NCI-H510A (cell line): ENCODE data around the gene SH3D21.

Experiments
- DNase-seq: peaks from one replicate; lab custom pipeline; 2025; lab: John Stamatoyannopoulos, UW

The SH3D21 gene

DNA sequence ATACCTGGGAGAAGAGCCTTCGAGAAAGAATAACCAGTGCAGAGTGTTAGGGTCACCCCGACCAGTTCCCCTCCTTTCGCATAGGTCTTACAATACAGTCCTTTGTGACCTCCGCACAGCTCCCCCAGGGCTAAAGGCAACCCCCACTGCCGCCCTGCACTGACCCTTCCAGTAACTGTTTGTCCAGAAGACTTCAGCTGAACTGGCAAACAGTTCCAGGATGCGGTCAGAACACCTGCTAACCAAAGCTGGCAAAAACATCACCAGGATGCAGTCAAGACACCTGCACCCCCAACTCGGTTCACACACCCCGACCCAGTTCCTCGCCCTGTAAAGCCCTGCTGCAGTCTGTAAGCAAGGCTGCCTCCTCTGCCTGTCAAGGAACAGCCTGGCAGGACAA, 23.6 kb downstream of the SH3D21 start:
- no peak for DNase-seq

DNA sequence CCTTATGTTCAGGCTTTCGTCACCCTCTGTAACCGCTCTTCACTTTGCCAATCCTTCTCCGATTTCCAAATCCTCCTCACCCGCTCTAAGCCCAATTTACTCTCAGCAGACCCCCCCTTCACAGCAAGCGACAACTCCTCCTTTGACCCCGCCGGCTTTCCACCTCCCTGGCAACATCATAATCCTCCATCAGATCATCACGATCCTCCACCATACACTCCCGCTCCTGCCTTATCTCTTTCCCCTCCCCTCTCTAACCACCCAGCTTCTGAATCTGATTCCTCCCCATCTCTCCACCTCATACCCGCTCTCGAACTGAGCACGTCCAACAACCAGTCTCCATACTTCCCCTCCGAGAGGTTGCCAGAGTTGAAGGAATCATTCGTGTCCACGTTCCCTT, 24.8 kb downstream of the SH3D21 start:
- no peak for DNase-seq

DNA sequence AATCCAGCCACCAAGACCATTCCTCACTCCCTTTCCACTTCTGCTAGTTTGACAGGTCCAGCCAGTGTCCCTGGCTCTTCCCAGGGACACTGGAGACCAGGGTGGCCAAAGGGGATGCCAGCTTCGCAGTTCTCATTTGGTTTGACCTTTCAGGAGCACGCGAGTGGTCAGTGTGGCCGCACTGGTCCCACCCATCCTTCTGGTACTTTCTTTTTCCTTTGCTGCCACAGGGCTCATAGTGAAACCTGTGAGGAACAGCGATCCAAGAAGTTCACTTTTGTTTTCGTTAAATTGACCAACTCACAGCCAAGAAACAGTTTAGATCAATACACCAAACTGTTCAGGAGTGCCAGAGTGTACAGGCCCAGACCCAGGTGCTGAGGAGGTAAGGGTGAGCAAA, 31.7 kb downstream of the SH3D21 start:
- DNase-seq, result no peak

DNA sequence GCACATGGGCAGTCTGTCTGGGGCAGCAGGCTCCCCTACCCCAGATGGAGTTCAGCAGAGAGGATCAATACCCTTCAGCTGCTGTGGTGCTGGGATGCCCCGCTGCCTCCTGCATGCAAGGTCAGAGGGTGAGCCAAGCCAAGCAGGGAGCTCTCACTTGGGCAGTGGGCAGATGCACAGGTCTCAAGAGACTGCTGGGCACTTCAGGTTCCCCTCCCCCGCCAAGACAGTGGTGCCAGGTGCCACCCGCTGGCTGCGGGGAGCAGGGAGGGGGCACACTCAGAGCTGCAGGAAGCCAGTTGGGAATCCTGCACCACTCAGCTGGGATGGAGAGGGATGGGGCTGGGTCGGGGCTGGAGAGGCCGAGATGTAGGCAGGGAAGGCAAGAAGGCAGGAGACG, 33.0 kb downstream of the SH3D21 start:
- peak; percentile 18 for DNase-seq

GRCh38 chr1:36339615-36340014, 33.4 kb downstream of the SH3D21 start:
- no peak for DNase-seq

DNA sequence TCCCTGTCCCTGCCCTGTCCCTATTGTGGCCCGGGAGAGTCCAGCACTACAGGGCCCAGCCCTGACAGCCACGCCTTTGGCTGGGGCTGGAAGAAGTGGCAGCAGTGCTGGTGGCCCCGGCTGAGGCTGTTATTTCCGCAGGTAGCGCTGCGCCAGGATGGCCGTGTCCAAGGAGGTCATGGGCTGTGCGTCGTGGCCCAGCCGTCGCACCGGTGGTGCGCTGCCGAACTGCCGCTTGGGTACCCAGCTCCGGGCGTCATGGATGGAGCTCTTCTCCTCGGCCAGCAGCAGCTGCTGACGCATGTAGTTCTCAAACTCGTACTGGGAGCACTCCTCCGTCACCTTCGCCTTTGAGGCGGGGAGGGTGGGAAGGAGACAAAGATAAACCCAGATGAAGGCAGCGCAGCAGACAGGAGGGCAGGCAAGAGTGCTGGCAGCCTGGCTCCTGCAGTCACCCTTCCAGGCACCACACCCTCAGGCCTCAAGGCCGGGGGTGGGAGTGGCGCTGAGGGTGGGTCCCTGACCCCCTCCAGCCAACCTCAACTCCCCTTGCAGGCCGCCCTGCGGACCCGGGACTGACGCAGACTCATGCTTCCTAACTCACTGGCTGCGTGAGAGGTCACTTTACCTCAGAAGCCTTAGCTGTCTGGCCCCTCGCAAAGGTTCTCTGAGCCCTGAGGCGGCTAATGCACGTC, 35.6 kb downstream of the SH3D21 start:
- no peak for DNase-seq

DNA sequence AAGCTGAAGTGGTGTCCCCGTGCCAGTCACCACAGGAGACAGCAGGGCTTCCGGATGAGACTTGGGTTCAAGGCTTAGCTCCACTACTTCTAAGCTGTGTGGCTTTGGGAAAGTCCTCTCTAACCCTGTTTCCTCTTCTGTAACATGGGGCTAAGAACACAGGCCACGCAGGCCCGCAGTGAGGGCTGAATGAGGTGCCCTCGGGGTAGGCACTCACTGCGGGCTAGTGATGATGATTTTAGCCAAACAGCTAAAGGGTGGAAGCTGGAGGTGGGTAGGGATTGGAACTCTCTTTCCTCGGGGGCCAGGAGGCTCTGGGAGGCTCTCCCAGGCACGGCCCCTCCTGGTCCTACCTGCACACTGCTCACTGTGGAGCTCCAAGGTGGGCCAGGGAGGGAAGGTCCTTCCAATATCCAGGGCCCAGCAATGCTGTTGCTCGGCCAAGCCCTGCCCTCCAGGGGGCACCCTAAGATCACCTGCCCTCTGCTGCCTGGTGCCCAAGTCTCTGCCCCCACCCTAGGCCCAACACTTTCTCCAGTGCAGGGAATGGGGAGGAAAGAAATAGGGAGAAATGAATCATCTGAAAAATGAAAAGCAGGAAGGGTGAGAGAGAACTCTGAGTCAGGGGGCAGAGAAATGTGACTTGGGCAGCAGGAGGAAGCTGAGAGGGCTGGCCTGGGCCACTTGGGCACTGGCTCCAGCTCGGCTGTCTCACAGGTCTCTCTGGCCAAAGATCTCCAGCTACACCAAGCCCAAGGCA, 36.4 kb downstream of the SH3D21 start:
- peak; percentile 20 for DNase-seq

GRCh38 chr1:36343651-36344394, 37.7 kb downstream of the SH3D21 start:
- no peak for DNase-seq

DNA sequence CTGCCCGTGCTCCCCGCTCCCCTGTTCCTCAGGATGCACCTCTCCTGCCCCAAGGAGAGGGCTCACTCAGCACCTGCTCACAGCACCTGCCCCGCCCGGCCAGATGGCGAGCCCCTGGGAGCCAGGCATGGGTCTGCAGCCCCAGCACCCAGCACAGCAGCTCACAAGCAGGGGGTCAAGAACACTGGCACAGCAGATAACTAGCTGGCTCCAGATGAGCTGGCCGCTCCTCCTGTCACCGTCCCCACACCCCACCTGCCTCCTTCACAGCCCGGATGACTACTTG, 38.2 kb downstream of the SH3D21 start:
- DNase-seq, result no peak

DNA sequence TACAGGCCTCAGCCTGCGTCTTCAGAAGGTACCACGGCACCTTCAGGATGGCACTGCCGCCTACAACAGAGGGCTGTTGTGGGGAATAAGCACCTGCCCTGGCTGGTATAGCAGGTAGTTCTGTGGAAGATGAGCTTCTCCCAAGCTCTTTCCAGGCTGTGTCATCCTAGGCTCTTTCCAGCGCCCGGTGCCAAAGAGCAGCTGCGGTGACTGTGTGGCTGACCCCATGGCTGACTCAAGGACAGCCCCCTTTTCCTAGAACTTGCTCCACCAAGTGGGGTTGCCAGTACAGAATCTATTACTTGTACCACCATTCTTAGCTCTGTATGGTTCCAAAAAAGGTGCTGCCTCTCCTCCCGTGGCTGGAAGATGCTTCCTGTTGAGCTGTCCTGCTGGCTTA, 39.2 kb downstream of the SH3D21 start:
- no peak for DNase-seq

DNA sequence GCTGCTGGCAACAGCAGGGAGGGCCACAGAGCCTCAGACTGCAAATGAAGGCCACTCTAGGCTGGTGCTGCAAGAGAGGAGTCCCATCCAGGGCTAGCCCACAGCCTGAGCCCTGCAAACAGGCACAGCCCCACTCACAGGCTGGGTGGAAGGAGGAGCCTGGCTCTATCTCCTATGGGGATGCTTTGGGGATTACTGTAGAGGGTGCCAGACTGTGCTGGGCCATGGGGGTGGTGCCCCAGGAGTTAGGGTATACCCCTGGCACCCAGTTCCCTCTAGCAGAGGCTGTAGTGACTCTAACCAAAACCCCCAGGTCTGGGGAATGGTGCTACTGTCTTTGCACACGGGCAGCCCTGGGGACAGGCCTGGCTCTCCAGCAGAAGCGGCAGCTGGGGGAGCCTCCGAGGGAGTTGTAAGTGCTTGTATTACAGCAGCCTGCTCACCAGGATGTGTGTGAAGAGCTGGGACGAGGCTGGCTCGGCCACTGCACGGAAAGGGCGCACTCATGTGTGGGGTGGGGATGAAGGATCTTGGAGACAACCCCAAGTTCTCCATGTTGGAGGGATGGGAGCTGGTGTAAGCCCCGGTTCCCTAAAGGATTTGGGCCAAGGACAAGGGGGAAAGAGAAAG, 40.7 kb downstream of the SH3D21 start:
- DNase-seq, result no peak

DNA sequence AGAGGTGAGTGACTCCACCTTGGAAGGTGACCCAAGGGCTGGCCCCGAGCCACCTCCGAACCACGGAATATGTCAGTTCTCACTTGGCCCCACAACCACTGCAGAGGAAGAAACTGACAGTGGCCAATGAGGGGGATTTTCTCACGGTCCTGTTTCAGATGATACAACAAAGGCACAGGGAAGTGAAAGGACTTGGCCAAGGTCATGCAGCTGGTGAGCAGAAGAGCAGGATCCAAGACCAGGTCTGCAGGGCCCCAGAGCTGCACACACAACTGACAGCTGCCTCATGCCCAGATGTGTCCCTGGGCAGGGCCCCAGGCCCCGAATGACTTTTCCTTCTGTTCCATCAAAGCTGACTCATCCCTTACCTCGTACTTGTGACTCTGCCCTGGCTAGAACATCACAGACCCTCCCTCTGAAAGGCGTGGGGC, 43.1 kb downstream of the SH3D21 start:
- DNase-seq, result no peak

DNA sequence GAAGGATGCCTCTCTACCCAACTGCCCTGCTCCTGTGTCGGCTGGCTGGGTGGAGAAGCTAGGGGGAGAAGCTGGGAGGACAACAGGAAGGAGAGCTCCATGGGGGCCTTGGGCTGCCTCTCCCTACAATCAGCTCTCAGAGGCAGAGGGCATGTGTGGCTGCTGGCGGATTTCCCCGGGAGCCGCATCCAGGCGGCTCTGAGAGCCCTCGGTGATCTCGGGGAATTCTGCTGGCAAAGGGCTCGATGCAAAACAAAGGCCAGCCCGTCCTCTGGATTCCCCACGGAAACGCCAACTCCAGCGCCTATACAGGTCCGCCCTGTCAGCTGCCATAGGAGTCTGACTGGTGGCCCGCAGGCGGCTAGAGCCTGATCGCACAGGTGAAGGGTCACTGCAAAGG, 43.7 kb downstream of the SH3D21 start:
- no peak for DNase-seq

DNA sequence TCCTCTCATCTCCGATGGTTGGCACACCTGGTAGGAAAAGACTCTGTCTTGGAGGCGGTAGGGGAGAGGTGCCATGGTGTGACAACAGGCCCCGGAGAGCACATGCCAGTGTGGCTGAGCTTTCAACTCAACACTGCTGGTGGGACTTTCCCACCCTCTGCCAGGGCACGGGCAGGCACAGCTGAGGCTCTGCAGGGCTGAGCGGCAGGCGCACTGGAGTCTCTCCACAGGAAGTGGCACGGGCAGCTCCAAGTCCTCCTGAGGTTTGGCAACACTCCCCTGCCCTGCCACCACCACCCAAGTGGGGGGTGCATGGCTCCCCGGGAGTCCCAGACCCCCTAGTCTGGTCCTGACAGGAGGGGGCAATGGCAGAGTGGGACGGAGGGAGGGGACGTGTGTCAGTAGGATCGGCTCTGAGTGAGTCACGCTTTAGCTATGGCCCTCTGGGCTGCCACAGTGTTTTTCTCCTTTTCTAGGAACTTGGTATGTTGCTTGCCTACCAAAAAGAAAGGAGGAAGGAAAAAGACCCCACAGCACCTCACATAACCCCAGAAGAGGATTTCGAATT, 44.6 kb downstream of the SH3D21 start:
- DNase-seq, result no peak

DNA sequence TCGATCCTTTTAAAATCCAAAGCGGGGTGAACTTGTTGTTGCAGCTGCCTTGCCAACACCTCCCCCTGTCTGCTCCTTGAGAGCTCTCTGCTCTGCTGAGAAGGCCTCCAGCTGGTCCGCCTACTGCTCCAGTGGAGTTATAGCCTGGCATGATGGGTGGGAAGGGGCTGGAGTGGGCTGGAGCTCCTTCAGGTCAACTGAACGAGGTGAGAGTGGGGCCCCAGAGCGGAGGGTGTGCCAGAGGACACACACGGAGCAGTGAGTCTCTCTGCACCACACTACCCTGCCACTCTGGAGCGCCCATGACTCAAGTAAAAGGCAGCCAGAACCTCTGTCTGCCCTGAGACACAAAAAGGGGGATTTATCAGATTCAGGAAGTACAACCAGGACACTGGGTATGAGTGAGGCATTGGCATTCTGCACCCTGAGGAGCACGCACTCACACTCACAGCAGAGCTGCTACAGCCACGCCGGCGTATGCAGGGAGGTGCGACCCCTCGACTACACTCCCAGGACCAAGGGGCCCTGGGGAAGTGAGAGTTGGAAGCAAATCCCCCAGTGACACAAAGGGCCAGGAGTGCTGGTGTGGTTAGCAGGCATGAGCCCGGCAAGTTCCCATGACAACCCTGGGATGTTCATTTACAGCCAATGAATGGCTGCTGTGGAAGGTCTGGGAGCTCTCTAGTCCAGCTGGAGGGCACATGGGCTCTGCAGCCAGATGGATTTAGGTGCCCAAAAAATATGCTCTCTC, 45.2 kb downstream of the SH3D21 start:
- DNase-seq, result no peak

DNA sequence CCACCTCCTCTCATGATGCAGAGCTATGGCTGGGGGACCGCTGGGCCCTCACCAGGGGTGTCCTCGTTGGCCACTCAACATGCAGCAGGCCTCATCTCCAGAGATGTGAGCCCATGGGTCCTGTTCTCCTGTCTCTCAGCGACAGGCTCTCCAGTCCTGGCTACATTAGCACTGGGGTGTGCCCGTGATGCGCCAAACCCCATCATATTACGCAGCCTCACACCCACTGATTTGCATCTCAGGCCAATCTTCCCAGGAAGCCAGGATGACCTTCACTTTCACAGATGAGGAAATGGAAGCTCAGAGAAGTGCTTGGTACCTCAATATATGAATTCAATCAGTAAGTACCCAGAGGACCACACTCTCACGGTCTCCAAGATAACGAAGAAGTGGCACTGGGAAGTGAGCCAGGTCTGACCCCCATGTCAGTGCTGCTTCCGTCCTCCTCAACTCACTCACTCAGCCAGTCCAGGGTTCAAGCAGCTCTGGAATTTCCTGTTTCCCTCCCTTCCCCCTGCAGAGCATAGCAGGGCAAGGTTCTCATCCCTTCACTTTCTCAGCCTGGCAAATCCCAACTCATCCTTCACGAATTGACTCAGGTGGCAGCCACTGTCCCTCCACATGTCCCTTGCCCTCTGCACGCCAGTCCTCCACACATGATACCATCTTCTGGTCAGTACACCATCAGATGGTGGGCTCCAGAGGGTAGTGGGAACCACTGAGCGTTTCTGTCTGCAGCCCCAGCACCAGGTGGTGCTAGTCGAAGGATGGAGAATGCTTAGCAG, 46.1 kb downstream of the SH3D21 start:
- DNase-seq, result no peak

DNA sequence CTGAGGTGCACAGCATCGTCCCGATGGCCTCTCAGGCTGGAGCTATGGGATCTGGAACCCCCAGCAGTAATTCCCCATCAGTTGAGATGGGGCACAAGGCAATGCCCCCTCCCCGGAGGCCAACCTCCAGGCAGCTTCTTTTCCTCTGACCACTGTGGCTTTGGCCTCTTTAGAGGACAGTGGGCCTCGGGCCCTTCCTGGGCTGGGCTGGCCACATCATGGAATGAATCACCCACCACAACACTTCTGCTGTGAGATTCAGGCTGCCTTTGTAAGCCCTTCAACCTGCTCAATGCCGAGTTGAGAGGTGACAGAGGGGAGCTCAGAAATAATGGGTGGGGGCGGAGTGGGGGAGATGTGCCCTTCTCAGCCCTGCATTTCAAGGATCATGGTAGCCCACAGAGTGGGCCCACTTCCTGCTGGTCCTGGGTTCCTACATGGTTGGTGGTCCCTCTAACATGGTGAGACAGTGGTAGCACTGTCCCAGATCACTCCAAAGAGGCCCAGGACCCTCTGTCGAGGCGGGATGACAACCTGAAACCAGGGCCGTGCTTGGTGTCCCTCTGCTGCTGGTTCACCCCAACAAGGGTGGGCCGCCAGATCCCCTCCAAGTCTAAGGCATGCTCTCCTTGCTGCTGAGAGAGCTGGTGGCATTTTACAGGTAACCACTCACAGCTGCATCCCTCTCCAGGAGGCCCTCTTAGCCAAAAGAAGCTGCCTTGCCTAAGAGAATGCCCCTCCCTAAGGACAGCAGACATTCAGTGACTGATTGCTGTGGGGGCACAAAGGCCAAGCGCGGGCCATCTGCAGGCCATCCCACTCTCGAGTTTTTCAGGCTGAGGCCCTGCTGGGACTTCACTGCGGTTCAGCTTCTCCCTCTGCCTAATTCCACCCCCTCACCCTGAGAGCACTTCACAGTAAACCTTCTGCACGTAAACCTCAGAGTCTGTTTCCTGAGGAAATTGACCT, 47.0 kb downstream of the SH3D21 start:
- no peak for DNase-seq

DNA sequence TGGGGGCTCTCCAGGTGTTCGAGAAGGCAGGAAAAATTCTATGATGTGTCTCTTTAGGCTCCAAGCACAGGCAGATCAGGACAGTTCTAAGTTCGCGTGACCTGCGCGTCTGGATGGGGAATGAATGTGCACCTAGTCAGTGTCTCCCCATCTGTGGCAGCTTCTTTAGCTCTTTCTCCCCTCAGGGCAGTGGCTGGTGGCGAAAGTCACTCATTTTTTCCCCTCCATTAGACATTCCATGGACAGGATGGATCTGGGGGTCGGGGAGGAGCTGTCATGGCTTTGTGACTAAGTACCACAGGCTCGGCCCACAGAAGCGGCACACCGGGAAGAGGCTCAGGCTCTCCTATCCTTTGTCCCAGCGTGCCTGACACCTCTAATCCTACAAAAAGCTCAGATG, 48.3 kb downstream of the SH3D21 start:
- DNase-seq, result no peak

DNA sequence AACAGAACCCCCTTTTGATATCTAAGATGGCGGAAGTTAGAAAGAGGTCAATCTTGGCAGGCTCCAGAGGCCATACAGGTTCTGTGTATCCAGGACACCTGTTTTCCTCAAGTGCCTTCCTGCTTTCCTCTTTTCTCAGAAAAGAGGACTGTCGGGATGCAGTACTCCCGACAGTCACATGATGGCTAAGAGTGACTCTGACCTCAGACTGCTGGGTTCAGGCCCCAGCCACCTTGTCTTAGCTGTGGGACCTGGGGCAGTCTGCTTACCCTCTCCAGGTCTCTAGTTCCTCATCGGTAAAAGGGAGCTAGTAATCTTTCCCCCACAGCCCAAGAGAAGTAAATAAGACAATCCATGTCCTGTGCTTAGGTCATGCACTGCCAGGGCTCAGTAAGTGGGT, 49.6 kb downstream of the SH3D21 start:
- DNase-seq, result no peak
